T1000 (cell line): ENCODE measurements around the gene SPAG6.

ENCODE experiments used
- DNase-seq: peaks from one replicate; lab custom pipeline; 2025; ENCODE audit warnings: mixed read lengths; lab: John Stamatoyannopoulos, UW

Gene SPAG6

GRCh38 chr10:22434521-22434920 is 89.2 kb downstream of the SPAG6 start:
- no peak for DNase-seq

GRCh38 chr10:22435650-22436049 is 90.4 kb downstream of the SPAG6 start:
- no peak for DNase-seq

- DNase-seq: no peak
These were observed 91.2 kb downstream of the SPAG6 start for GRCh38 chr10:22436526-22436892.

- DNase-seq: no peak
These were observed 91.8 kb downstream of the SPAG6 start for GRCh38 chr10:22436893-22437619.

GRCh38 chr10:22437620-22438588 is 92.6 kb downstream of the SPAG6 start:
- no peak for DNase-seq

- no peak for DNase-seq
These were observed 93.4 kb downstream of the SPAG6 start for GRCh38 chr10:22438711-22439110.

- no peak for DNase-seq
These were observed 96.8 kb downstream of the SPAG6 start for GRCh38 chr10:22442063-22442462.

- DNase-seq: no peak
These were observed 97.2 kb downstream of the SPAG6 start for GRCh38 chr10:22442468-22442867.

GRCh38 chr10:22443175-22443901 is 98.0 kb downstream of the SPAG6 start:
- no peak for DNase-seq

- no peak for DNase-seq
These were observed 99.0 kb downstream of the SPAG6 start for GRCh38 chr10:22444219-22444788.

GRCh38 chr10:22445495-22445894 is 100.2 kb downstream of the SPAG6 start:
- no peak for DNase-seq

- DNase-seq: no peak
These were observed 101.8 kb downstream of the SPAG6 start for GRCh38 chr10:22447068-22447467.

- DNase-seq: no peak
These were observed 106.0 kb downstream of the SPAG6 start for GRCh38 chr10:22451346-22451745.

GRCh38 chr10:22453320-22453719 is 108.0 kb downstream of the SPAG6 start:
- DNase-seq: no peak

GRCh38 chr10:22453948-22454591 is 108.8 kb downstream of the SPAG6 start:
- no peak for DNase-seq

GRCh38 chr10:22454634-22455033 is 109.3 kb downstream of the SPAG6 start:
- DNase-seq: no peak

GRCh38 chr10:22455068-22455857 is 110.0 kb downstream of the SPAG6 start:
- DNase-seq: no peak

- DNase-seq: no peak
These were observed 111.2 kb downstream of the SPAG6 start for GRCh38 chr10:22456486-22456885.

- no peak for DNase-seq
These were observed 113.2 kb downstream of the SPAG6 start for GRCh38 chr10:22458272-22459038.

GRCh38 chr10:22459496-22459895 is 114.2 kb downstream of the SPAG6 start:
- DNase-seq: no peak
